Stimulated activated CD4-positive, alpha-beta T cell treated with anti-CD3 and anti-CD28 coated beads, TNF-alpha, amount 100 ng/mL, for 24 hours (primary cell): ENCODE measurements around the gene SNTG2.

Experiments
- DNase-seq, 3 experiments: peaks; one replicate each; pipeline ENCODE4 v3.0.0-alpha.2; 2020; ENCODE audit warnings: low read depth in 3 of 3

SNTG2 gene

GRCh38 chr2:1314254-1314653 is 363.6 kb downstream of the SNTG2 start:
- DNase-seq = no peak

GRCh38 chr2:1318366-1319009 is 367.8 kb downstream of the SNTG2 start:
- DNase-seq = no peak

GRCh38 chr2:1319393-1319792 is 368.7 kb downstream of the SNTG2 start:
- DNase-seq = no peak

GRCh38 chr2:1321321-1321720 is 370.7 kb downstream of the SNTG2 start:
- no peak for DNase-seq

GRCh38 chr2:1324884-1325283 is 374.2 kb downstream of the SNTG2 start:
- DNase-seq = no peak

GRCh38 chr2:1328684-1329083 is 378.0 kb downstream of the SNTG2 start:
- no peak for DNase-seq

GRCh38 chr2:1339388-1340140 is 388.9 kb downstream of the SNTG2 start:
- DNase-seq = no peak

- no peak for DNase-seq
Measured at GRCh38 chr2:1340141-1340512, 389.5 kb downstream of the SNTG2 start.

GRCh38 chr2:1341404-1342120 is 390.9 kb downstream of the SNTG2 start:
- DNase-seq = no peak

- no peak for DNase-seq
Measured at GRCh38 chr2:1348789-1349188, 398.1 kb downstream of the SNTG2 start.

- DNase-seq = no peak
Measured at GRCh38 chr2:1350111-1350510, 399.5 kb downstream of the SNTG2 start.

GRCh38 chr2:1353124-1353523 is 402.5 kb downstream of the SNTG2 start:
- DNase-seq = no peak

GRCh38 chr2:1353543-1353942 is 402.9 kb downstream of the SNTG2 start:
- DNase-seq = no peak

GRCh38 chr2:1360144-1360543 is 409.5 kb downstream of the SNTG2 start:
- DNase-seq = no peak

- DNase-seq = no peak
Measured at GRCh38 chr2:1360557-1361250, 410.1 kb downstream of the SNTG2 start.

GRCh38 chr2:1363367-1363766 is 412.7 kb downstream of the SNTG2 start:
- DNase-seq = no peak

- DNase-seq = peak in 1 of 3 experiments; percentile 17
Measured at GRCh38 chr2:1366546-1367134, 416.0 kb downstream of the SNTG2 start.

- DNase-seq = no peak
Measured at GRCh38 chr2:1367601-1368000, 417.0 kb downstream of the SNTG2 start.

GRCh38 chr2:1369905-1370304 is 419.3 kb downstream of the SNTG2 start:
- no peak for DNase-seq

- no peak for DNase-seq
Measured at GRCh38 chr2:1370461-1370860, 419.8 kb downstream of the SNTG2 start.

- no peak for DNase-seq
Measured at GRCh38 chr2:1371082-1371481, 420.4 kb downstream of the SNTG2 start.

- DNase-seq = no peak
Measured at GRCh38 chr2:1373830-1374229, 423.2 kb downstream of the SNTG2 start.
